NCI-H1048 (cell line): ENCODE data around the gene PAGR1.
"Not testable (repeated sequence)": the region's sequence is repeated elsewhere in the genome, so short reads cannot be mapped to it uniquely, and the experiment has no call there.

Experiments used
- DNase-seq: peaks from one replicate; lab custom pipeline; 2025; lab: John Stamatoyannopoulos, UW

PAGR1 gene

GRCh38 chr16:29864205-29864604 lies 48.3 kb downstream of the PAGR1 start:
- DNase-seq = no peak

GRCh38 chr16:29868396-29869009 lies 52.6 kb downstream of the PAGR1 start:
- no peak for DNase-seq

GRCh38 chr16:29869067-29869466 lies 53.1 kb downstream of the PAGR1 start:
- DNase-seq = not testable (repeated sequence)
